KBM-7 (cell line): ENCODE measurements around the gene ANKUB1.

ENCODE experiments used
- DNase-seq: peaks from one replicate; pipeline ENCODE4 v3.0.0-alpha.2; 2015
- in situ Hi-C: fragments of 300-500 bp; cut with MboI; formaldehyde crosslinking; loops from 2 replicates; pipeline ENCODE4 v1.14.3; 2020; ENCODE audit warnings: low sequenced_read_pairs, low pct_unique_long_range_greater_than_20kb, mixed read lengths

ANKUB1 gene

DNA sequence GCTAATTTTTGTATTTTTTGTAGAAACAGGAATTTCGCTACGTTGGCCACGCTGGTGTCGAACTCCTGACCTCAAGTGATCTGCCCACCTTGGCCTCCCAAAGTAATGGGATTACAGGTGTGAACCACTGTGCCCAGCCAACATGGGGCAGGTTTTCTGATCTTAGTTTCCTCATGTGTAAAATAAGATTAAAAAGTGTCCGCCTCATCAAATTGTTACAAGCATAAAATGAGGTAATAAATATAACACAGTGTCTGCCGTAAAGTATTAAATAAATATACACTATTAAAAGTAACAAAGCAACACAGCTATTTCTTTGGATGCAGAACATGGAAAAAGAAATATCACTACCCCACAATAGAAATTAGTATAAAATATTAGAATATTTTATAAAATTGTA, 23.6 kb downstream of the ANKUB1 start:
- in situ Hi-C loops: no loop called here
- DNase-seq: no peak

DNA sequence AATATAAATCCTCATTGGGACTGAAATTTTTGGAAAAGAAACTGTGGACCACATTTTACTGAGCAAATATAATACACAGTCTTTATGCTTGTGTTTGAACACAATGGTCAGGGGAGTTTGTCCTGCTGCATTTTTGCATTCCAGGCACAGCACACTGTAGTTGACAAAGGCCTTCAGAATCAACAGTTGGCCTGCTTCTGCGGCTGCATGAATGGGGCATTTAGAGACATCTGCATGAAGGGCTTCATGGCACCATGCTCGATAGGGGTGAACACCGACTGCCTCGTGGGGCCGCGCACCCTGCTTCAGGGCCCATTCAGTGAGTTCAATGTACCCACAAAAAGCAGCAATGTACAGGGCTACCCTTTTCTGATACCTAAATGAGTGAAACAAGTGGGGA, 24.6 kb downstream of the ANKUB1 start:
- in situ Hi-C loops: no loop called here
- no peak for DNase-seq

GRCh38 chr3:149765762-149766334, 26.5 kb downstream of the ANKUB1 start:
- peak; percentile 65 for DNase-seq
- in situ Hi-C loops: no loop called here

GRCh38 chr3:149764302-149764701, 28.1 kb downstream of the ANKUB1 start:
- no peak for DNase-seq
- in situ Hi-C loops: no loop called here

- in situ Hi-C loops: no loop called here
- no peak for DNase-seq
These were observed 28.7 kb downstream of the ANKUB1 start for GRCh38 chr3:149763565-149764195.

DNA sequence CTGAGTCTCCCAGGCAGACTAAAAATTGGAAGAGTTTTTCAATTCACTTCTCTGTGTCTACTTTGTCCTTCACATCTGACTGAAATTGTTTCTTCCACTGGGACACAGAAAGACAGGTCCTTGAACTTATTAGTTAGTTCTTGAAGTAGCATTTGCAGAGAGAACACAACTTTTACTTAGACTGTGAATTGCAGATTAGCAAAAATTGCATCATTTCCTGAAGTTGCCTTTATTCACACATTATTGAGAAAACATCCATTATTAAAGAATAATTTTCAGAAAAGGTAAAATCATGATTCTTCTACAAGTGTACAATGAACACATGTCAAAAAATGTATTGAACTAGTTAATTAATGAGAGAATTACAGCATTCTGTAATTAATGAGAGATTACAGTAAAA, 38.6 kb downstream of the ANKUB1 start:
- no peak for DNase-seq
- in situ Hi-C loops: no loop called here

- no peak for DNase-seq
- in situ Hi-C loops: no loop called here
These were observed 39.6 kb downstream of the ANKUB1 start for GRCh38 chr3:149752788-149753136.

DNA sequence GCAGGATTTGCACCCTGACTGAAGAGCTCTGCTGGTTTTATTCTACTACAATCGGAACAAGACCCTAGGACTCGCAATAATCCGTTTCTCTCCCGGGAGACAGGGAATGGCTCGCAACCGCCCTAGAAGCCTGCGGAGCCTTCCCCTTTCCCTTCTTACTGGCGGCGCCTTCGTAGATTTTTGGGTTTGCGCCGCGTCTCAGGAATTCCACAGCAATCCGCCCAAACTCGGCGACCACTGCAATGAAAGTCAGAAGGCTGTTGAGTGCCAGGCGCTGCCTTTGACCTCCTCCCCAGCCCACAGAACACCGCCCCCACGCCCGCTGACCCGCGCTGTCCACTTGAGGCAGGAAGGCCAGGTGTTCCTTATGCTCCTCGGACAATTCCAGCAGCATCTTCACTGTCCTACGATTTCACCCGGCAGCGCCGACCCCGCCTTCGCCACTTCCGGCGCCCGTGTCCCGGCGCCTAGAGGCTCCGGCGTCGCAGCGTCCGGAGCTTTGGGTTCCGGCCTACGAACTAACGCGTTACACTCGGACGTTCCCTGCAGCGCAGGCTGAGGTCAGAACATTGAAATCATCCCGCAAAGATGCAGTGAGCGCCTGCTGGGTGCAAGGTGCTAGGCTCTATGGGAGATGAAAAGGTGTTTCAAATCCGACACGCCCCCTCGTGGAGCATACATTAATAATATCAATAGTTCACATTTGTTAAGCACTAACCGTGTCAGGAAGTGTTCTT, 40.1 kb downstream of the ANKUB1 start, which contains the start of gene COMMD2:
TSS of gene COMMD2 (minus strand) at position 439 of the 737 bp plus-strand sequence. CDS start at position 394, 45 bp downstream.
- in situ Hi-C loops: no loop called here
- DNase-seq: peak; percentile 85

DNA sequence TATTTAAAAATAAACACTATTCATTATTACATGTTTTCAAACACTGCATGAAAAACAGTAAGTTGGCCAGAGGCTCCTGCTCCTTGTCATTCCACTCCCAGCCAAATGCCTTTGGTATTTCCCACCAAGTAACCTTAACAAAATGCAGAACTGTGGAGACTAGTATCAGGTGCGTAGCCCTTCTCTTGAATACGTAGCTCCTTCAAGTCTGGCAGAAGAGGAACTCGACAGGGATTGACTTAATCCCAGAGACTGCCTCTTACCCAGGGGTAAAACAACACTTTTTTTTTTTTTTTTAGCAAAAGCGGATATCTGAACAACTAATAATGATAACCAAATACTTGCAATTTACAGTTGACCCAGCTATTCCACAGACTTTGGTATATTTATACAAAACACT, 40.8 kb downstream of the ANKUB1 start:
- in situ Hi-C loops: no loop called here
- peak; percentile 17 for DNase-seq

DNA sequence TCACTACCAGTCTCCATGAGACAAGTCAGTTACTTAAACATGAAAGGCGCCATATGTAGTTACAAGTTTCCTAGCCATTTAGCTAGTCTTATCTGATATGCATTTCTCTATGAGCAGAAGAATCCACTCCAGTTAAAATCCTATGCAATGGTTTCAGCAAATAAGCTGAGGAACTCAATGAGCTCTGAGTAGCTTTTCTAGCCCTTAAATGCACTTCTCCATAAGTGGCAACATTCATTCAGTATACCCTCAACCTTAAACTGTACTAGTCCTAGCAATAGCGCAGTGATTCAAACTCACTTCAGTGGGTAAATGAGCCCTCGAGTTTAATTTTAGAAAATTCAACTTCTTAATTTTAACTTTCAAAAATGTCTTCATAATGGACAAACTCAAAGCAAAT, 47.7 kb downstream of the ANKUB1 start:
- in situ Hi-C loops: no loop called here
- no peak for DNase-seq

DNA sequence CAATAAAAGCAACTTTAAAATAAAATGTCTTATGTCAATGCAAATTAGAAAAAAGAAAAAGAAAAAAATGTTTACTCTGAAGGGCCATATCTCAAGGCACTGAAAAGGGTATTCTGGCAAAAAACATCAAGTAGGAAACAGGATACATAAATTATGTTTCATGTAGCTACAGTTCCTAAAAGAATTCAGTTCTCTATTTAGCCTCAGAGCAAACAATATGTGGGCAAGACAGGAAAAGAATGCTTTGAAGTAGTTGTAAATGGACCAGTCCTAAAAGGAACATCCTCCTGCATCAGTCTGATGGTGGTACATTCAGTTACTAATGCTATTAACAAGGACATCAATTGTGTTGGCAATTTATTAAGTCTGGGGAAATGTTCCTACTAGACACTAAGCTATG, 48.2 kb downstream of the ANKUB1 start:
- no peak for DNase-seq
- in situ Hi-C loops: no loop called here

DNA sequence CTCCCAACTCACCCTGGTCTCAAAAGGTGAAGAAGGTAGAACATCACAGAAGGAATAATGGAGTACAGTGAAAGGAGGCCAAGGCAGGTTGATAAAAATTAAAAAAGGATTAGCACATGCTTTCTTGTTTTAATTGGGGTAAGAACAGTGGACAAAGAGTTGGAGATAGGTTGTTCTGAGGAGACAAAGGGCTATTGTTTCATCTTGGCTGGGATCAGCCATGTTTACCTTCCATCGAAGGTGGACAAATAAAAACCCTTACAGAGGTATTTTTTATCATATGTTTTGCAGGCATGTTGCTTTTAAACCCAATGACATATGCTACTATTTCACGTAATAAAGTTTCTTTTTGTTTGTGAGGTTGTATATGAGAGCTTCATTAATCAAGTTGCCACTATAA, 53.0 kb downstream of the ANKUB1 start:
- in situ Hi-C loops: no loop called here
- DNase-seq: no peak

DNA sequence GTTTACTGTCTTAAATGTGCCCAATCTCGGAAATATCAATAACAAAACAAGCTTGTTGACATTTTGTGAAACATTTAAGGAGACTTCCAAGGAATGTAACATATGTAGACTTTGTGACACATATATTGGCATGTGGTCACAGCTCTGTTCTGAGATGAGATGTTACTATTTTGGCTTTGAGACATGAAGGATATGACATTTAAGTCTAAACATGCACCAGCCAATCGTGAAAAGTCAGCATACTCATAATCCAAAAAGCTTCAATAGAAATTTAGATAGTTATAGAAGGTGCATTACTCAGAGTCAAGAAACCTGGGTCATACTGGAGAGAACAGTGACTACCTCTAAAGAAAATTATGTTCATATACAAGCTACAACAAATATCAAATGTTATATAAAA, 53.5 kb downstream of the ANKUB1 start:
- in situ Hi-C loops: no loop called here
- no peak for DNase-seq

DNA sequence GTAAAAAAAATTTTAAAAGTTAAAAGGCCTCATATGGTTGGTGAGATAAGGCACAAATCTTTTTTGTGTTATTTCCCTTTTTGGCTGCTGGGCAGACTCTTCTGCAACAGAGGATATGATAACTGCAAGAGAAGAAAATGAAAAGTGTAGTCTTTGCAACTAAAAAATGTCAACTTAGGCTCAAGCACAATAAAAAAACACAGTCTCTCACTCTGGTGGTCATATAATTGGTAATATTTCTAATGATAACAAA, 55.5 kb downstream of the ANKUB1 start:
- in situ Hi-C loops: no loop called here
- no peak for DNase-seq

DNA sequence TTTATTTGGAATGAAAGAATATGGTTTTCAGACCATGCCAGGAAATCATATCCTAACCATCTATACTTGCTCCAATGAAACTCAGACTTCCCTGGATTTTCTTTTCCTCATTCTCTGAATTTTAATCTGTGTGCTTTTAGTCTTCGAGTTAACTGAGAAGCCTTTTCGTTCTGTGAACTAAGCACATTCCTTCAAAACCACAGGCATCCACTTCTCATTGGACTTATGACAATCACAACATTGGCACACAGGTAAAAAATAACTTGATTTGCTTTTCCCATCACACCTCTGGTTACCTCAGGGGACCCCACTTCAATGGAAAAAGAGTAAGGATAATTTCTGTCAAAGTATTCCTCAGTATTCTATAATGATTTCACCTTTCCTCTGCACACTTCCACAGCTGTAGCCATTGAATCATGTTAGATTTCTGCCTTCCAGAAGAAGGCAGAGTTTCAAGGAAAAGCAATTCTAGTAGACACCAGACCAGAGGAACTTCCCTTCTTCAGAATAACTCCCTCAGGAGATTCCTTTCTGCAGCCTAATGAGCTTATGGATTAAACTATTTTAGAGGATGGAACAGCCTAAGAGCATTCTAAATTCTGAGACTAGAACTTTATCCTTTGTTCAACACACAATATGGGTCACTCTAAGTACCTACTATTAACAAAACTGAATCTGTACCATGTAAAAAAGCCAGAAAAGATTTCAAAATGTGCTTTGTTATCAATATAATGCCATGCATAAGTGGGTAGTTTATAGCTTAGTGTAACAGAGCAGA, 56.0 kb downstream of the ANKUB1 start:
- no peak for DNase-seq

GRCh38 chr3:149732234-149732633, 60.1 kb downstream of the ANKUB1 start:
- in situ Hi-C loops: no loop called here

More for the DNA sequence above, 56.0 kb downstream of the ANKUB1 start:
- in situ Hi-C loops: no loop called here

DNA sequence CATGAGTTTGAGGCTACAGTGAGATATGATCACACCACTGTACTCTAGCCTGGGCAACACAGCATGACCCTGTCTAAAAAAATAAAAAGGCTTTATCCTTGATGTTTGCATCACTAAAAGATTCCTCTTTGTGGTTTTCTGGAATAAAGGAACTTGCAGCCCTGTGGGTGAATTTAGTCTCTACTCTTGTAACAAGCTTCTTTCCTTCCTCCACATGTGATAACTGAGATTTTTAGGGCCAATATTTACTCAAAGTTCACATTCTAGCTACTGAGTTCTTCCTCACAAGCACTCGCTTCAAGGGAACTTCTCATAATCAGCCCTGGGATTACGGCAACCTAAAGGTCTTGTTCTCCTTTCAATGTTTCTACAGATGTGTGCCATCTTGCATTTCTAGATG, 64.7 kb downstream of the ANKUB1 start:
- in situ Hi-C loops: no loop called here
- no peak for DNase-seq

More at GRCh38 chr3:149732234-149732633, 60.1 kb downstream of the ANKUB1 start:
- DNase-seq: no peak

GRCh38 chr3:149726716-149727407, 65.5 kb downstream of the ANKUB1 start:
- DNase-seq: no peak
- in situ Hi-C loops: no loop called here

GRCh38 chr3:149723781-149724180, 68.6 kb downstream of the ANKUB1 start:
- DNase-seq: no peak
- in situ Hi-C loops: no loop called here

- in situ Hi-C loops: no loop called here
- no peak for DNase-seq
These were observed 71.4 kb downstream of the ANKUB1 start for GRCh38 chr3:149720918-149721317.
